ENCODE results near the gene CCNF. TPM values are rescaled to one million over a fixed set of nuclear protein-coding genes. Genes with fewer than 3 reads are reported as not detected.
"Not testable (repeated sequence)": the region's sequence is repeated elsewhere in the genome, so short reads cannot be mapped to it uniquely, and the experiment has no call there.

CCNF gene
- total and polyA plus RNA-seq, 2 donors from 2014 or later = 0.77 to 2.9 TPM

DNA sequence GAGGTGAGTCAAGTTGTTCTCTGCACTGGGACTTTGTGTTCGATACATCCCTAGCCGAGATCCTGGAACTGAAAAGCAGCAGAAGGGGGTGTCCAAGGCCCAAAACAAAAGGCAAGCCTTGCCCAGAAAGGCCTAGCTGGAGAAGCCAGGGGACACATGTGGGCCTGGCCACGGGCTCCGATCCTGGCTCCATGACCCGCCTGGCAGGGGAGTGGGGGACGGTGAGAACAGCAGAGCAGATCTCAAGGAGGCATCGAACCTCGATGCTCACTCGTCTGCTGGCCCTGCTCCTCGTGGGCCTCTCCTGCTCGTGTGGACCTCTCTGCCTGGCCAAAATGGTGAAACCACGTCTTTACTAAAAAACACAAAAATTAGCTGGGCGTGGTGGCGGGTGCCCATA, 8.9 kb downstream of the CCNF start:
- H3K9me3 ChIP-seq (ENCODE audit: control insufficient read depth in 2 of 3, insufficient read depth in 1 of 3, low read length in 3 of 3) = no peaks in the 10 kb centered on the region
- TF ChIP-seq, protein P1, sequence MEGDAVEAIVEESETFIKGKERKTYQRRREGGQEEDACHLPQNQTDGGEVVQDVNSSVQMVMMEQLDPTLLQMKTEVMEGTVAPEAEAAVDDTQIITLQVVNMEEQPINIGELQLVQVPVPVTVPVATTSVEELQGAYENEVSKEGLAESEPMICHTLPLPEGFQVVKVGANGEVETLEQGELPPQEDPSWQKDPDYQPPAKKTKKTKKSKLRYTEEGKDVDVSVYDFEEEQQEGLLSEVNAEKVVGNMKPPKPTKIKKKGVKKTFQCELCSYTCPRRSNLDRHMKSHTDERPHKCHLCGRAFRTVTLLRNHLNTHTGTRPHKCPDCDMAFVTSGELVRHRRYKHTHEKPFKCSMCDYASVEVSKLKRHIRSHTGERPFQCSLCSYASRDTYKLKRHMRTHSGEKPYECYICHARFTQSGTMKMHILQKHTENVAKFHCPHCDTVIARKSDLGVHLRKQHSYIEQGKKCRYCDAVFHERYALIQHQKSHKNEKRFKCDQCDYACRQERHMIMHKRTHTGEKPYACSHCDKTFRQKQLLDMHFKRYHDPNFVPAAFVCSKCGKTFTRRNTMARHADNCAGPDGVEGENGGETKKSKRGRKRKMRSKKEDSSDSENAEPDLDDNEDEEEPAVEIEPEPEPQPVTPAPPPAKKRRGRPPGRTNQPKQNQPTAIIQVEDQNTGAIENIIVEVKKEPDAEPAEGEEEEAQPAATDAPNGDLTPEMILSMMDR (IDR thresholded peaks at IDR 0.05; ENCODE audit: borderline replicate concordance, extremely low read depth, insufficient read depth) = no peak
- H3K27me3 ChIP-seq (ENCODE audit: control insufficient read depth, insufficient read depth, low read length) = no peaks in the 10 kb centered on the region
- no peak for FAIRE-seq
- H3K9ac ChIP-seq (ENCODE audit: low read length in 3 of 3) = no peak overlapping the region
- H3K27ac ChIP-seq (ENCODE audit: low read depth in 2 of 2, low read length in 2 of 2) = no peak overlapping the region
- DNase-seq = peak in 1 of 5 donors; percentile 52
- intact Hi-C loops (cut with DNase I) = no loop called here
- H3K4me1 ChIP-seq (ENCODE audit: control insufficient read depth in 2 of 3, insufficient read depth in 2 of 3, low read depth in 1 of 3, low read length in 3 of 3) = no peaks in the 10 kb centered on the region
- H3K36me3 ChIP-seq (ENCODE audit: control insufficient read depth in 2 of 3, insufficient read depth in 3 of 3, low read length in 3 of 3) = peaks cover 0 to 6% (median 3%) of the 10 kb centered on the region in 3 donors
- no peak overlapping the region for H3K4me3 ChIP-seq (ENCODE audit: low read length in 3 of 3)

DNA sequence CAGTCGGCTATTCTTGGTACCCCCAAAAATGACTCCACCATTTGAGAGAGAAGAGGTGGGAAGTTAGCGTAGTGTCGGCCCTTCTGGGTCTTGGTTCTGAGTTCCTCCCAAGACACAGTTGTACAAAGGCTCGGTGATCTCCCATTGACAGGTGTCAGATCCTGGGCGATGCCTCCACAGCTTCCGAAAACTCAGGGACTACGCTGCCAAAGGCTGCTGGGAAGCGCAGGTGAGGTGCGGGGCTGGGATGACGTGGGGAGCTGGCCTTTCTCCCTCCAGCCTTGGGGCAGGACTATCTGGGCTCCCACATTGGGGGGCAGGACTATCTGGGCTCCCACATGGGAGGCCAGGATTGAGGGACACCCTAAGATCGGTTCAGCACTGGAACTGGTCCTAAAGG, 10.4 kb downstream of the CCNF start:
- TF ChIP-seq, protein P1 (IDR thresholded peaks at IDR 0.05; ENCODE audit: borderline replicate concordance, extremely low read depth, insufficient read depth) = no peak
- no peaks in the 10 kb centered on the region for H3K27me3 ChIP-seq (ENCODE audit: control insufficient read depth, insufficient read depth, low read length)
- H3K4me3 ChIP-seq (ENCODE audit: low read length in 3 of 3) = no peak overlapping the region
- H3K27ac ChIP-seq (ENCODE audit: low read depth in 2 of 2, low read length in 2 of 2) = no peak overlapping the region
- H3K9me3 ChIP-seq (ENCODE audit: control insufficient read depth in 2 of 3, insufficient read depth in 1 of 3, low read length in 3 of 3) = no peaks in the 10 kb centered on the region
- H3K4me1 ChIP-seq (ENCODE audit: control insufficient read depth in 2 of 3, insufficient read depth in 2 of 3, low read depth in 1 of 3, low read length in 3 of 3) = no peaks in the 10 kb centered on the region
- H3K36me3 ChIP-seq (ENCODE audit: control insufficient read depth in 2 of 3, insufficient read depth in 3 of 3, low read length in 3 of 3) = peaks cover 0 to 6% (median 3%) of the 10 kb centered on the region in 3 donors
- intact Hi-C loops (cut with DNase I) = no loop called here
- H3K9ac ChIP-seq (ENCODE audit: low read length in 3 of 3) = no peak overlapping the region
- FAIRE-seq (no peak), DNase-seq (peak in 1 of 5 donors; percentile 49)

DNA sequence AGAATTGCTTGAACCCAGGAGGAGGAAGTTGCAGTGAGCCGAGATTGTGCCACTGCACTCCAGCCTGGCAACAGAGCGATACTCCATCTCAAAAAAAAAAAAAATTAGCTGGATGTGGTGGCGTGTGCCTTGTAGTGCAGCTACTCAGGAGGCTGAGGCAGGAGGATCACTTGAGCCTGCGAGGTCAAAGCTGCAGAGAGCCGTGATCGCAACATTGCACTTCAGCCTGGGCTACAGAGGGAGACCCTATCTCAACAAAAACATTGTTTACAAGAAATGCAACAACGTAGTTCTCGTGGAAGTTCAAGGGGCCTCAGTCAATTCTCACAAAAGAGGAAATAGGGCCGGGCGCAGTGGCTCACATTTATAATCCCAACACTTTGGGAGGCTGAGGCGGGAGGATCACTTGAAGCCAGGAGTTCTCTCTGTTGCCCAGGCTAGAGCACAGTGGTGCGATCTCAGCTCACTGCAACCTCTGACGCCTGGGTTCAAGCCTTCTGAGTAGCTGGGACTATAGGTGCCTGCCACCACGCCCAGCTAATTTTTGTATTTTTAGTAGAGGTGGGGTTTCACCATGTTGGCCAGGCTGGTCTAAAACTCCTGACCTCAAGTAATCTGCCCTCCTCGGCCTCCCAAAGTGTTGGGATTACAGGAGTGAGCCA, 12.0 kb downstream of the CCNF start:
- intact Hi-C loops (cut with DNase I); H3K9me3 ChIP-seq (ENCODE audit: control insufficient read depth in 2 of 3, insufficient read depth in 1 of 3, low read length in 3 of 3); H3K9ac ChIP-seq (ENCODE audit: low read length in 3 of 3); DNase-seq; H3K36me3 ChIP-seq (ENCODE audit: control insufficient read depth in 2 of 3, insufficient read depth in 3 of 3, low read length in 3 of 3); H3K27ac ChIP-seq (ENCODE audit: low read depth in 2 of 2, low read length in 2 of 2); H3K4me3 ChIP-seq (ENCODE audit: low read length in 3 of 3); FAIRE-seq; H3K27me3 ChIP-seq (ENCODE audit: control insufficient read depth, insufficient read depth, low read length); H3K4me1 ChIP-seq (ENCODE audit: control insufficient read depth in 2 of 3, insufficient read depth in 2 of 3, low read depth in 1 of 3, low read length in 3 of 3): not testable (repeated sequence)

DNA sequence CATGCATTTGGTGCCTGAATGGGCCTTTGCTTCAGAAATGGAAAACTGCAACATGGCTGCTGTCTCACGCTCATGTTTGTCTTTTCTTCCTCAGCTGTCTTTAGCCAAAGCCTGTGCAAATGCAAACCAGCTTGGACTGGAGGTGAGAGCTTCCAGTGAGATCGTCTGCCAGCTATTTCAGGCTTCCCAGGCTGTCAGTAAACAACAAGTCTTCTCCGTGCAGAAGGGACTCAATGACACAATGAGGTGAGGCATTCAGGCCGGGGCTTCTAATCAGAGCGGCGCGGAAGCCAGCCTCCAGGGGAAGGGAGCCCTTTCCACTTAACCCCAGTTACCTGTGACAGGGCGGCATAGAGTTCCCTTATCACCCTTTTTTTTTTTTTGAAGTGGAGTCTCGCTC, 14.3 kb downstream of the CCNF start:
- TF ChIP-seq, protein P1 (IDR thresholded peaks at IDR 0.05; ENCODE audit: borderline replicate concordance, extremely low read depth, insufficient read depth) = no peak
- intact Hi-C loops (cut with DNase I) = no loop called here
- Histone ChIP-seq H3K27me3 (ENCODE audit: control insufficient read depth, insufficient read depth, low read length) (no peaks in the 10 kb centered on the region), H3K4me1 (ENCODE audit: control insufficient read depth in 2 of 3, insufficient read depth in 2 of 3, low read depth in 1 of 3, low read length in 3 of 3) (no peaks in the 10 kb centered on the region), H3K9ac (ENCODE audit: low read length in 3 of 3) (no peak overlapping the region), H3K36me3 (ENCODE audit: control insufficient read depth in 2 of 3, insufficient read depth in 3 of 3, low read length in 3 of 3) (peaks cover 2 to 3% (median 3%) of the 10 kb centered on the region in 3 donors), H3K27ac (ENCODE audit: low read depth in 2 of 2, low read length in 2 of 2) (no peak overlapping the region), H3K4me3 (ENCODE audit: low read length in 3 of 3) (no peak overlapping the region), H3K9me3 (ENCODE audit: control insufficient read depth in 2 of 3, insufficient read depth in 1 of 3, low read length in 3 of 3) (no peaks in the 10 kb centered on the region)
- no peak for FAIRE-seq
- DNase-seq = peak in 1 of 5 donors; percentile 17
